PC-3 (cell line): ENCODE data around the gene PSG5. TPM values are rescaled to one million over a fixed set of nuclear protein-coding genes. Genes with fewer than 3 reads are reported as not detected.

Experiments
- total RNA-seq: library from RNA; depleted of rRNA; stranded (reverse); fragments of >200 nt; gene quantifications from 2 replicates; pipeline ENCODE4 v1.2.3, GENCODE V29; 2014; rRNA removed

PSG5 gene
- total RNA-seq, 1 experiment from 2014 or later: not detected

Other genes starting within 250 kb of the PSG5 start
- not detected in 2 replicates for gene PSG7, start 249.3 kb downstream of the PSG5 start, total RNA-seq
- not detected in 2 replicates for gene PSG11, start 160.1 kb downstream of the PSG5 start, total RNA-seq
- not detected in 2 replicates for gene PSG2, start 103.8 kb downstream of the PSG5 start, total RNA-seq
- not detected in 2 replicates for gene PSG4, start 19.1 kb upstream of the PSG5 start, total RNA-seq
- gene PSG9, start 83.0 kb upstream of the PSG5 start, total RNA-seq: not detected in 2 replicates
- 0.23 and 0.55 TPM in 2 replicates for gene CD177, start 167.2 kb upstream of the PSG5 start, total RNA-seq
- gene TEX101, start 228.4 kb upstream of the PSG5 start, total RNA-seq: not detected in 2 replicates